CMK (cell line): Measurements from ENCODE around the gene HELLS.
"Not testable (repeated sequence)": the region's sequence is repeated elsewhere in the genome, so short reads cannot be mapped to it uniquely, and the experiment has no call there.

Experiments
- DNase-seq: peaks from one replicate; pipeline ENCODE4 v3.0.0-alpha.2; 2010; ENCODE audit warnings: low read depth

HELLS gene

DNA sequence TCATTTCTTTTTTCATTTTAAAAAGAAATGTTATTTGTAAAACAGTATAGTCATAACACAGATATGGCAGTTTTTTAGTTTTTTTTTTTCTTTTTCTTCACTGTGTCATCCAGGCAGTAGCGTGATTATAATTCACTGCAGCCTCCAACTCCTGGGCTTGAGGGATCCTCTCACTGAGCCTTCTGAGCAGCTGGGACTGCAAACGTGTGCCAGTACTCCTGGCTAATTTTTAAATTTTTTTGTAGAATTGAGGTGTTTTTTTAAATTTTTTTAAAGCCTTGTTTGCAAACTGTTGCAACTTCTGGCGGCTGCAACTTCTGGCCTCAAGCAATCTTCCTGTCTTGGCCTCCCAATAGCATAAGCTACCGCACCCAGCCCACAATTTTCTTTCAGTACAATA is 63.0 kb downstream of the HELLS start:
- DNase-seq: no peak

DNA sequence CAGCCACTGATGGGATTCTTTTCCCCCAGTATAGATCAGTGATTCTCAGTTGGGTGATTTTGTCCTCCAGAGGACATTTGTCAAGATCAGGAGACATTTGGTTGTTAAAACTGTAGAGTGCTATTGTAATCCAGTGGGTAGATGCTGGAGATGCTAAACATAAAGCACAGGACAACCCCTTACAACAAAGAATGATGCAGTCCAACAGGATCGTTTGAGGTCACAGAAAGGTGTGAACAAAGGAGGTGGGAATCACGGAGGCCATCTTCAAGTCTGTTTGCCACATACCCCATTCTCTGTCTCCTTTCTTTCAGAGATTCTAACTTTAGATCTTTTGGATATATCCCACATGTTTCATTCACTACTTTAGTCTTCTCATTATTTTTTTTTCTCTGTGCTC is 69.0 kb downstream of the HELLS start:
- DNase-seq: no peak

DNA sequence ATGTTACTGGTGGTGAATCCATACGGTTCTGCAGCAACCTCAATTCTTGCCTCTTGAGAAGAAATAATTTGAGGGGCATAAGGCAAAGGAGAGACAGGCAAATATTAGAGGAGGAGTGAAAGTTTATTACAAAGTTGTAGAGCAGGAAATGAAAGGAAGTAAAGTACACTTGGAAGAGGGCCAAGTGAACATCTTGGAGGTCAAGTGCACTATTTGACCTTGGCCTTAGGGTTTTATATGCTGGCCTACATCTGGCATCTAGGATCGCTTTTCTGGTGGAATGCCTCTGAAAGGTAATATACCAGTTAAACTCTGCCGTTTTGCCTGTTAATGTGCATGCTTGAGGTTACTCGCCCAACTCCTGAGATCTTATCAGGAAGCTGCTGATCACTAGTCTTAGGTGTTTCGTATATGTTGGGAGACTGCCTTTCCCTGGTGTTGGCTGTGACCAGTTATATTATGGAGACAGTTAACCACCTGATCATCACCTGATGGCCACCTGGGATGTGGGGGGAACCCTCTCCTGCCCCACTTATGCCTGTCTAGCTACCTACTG is 71.9 kb downstream of the HELLS start:
- DNase-seq: no peak

DNA sequence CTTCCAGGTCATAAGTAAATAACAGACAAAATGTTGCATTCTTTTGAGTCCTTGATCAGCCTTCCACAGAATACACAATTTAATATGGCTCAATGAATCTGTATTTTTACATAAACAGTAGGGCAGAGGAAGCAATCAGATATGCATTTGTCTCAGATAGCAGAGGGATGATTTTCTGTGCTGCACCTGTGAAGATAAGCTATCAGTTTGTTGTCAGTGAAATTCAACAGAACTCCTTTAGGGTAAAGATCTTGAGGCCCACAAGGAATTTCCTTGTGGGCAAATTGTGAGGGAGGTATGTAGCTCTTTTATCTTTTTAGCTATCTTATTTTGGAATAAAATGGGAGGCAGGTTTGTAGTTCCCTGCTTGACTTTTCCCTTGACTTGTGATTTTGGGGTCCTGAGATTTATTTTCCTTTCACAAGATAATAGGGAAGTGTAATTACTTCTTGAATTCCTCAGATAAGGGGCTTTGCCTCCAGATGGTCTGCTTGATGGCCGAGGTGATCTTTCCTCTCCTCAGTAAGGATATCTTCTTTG is 77.1 kb downstream of the HELLS start:
- DNase-seq: no peak

DNA sequence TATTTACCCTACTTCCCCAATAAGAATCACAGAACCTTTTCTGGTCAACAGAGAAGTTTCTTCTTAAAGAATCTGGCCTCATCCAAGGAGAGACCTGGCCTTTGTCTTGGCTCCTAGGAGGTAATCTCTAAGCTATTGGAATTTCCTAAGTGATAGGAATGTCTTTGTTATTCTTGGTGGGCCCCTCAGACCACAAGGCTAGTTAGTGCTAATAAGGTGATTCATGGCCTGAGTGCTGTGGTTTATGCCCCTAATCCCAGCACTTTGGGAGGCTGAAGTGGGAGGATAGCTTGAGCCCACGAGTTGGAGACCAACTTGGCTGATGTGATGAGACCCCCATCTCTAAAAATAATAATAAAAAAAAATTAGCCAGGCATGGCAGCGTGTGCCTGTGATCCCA is 78.0 kb downstream of the HELLS start:
- DNase-seq: no peak

DNA sequence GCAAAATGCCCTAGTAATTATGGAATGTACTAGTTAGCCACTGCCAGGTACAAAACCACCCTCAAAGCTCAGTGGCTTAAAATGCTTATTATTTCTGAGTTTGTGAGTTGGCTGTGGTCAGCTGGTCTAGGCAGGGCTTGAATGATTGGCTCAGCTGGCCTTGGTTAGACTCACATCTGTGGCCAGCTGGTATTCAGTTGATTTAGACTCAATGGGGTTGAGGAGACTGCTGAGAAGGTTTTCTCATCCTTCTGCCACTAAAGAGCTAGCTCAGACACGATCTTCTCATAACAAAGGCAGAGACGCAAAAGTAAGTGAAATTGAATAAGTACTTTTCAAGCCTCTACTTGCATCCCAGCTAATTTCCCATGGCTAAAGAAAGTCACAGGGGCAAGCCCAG is 80.9 kb downstream of the HELLS start:
- DNase-seq: no peak

DNA sequence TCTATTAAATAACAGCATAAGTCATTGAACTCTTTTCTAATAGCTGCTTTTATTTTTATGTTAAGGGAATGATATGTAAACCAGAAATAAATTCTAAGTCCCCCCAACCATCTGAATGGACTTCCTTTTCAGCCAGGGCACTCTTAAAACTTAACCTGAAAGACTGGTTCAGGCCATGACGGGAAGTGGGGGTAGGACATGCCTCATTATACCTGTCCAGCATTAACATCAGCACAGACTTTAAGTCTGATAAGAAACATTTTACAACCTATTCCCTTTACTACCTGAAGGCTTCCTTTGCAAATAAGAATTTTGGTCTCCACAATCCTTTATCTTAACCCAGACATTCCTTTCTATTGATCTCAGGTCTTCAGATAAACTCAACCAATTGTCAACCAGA is 81.9 kb downstream of the HELLS start:
- DNase-seq: no peak

DNA sequence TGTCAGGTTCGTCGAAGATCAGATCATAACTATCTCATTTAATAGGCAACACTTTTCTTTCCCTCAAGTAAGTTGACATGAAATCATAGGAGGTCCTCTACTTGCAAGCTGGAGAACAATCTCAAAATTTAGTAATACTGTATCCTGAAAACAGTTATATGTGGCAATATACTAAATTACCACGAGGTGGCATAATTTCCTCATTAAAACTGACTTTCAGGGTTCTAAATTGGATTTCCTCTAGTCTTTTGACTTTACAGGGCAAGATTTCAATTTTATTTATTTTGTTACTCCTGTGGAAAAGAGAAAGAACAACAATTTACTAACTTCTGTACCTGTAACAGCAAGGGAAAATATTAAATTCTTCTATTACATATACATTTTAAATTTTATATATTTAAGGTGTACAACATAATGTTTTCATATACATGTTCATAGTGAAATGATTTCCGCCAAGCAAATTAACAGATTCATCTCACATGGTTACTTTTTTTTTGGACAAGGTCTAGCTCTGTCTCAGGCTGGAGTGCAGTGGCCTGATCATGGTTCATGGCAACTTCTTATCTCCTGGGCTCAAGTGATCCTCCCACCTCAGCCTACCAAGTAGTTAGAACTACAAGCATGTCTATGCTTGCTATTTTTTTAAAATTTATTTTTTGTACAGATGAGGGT is 84.6 kb downstream of the HELLS start:
- peak; percentile 7 for DNase-seq

DNA sequence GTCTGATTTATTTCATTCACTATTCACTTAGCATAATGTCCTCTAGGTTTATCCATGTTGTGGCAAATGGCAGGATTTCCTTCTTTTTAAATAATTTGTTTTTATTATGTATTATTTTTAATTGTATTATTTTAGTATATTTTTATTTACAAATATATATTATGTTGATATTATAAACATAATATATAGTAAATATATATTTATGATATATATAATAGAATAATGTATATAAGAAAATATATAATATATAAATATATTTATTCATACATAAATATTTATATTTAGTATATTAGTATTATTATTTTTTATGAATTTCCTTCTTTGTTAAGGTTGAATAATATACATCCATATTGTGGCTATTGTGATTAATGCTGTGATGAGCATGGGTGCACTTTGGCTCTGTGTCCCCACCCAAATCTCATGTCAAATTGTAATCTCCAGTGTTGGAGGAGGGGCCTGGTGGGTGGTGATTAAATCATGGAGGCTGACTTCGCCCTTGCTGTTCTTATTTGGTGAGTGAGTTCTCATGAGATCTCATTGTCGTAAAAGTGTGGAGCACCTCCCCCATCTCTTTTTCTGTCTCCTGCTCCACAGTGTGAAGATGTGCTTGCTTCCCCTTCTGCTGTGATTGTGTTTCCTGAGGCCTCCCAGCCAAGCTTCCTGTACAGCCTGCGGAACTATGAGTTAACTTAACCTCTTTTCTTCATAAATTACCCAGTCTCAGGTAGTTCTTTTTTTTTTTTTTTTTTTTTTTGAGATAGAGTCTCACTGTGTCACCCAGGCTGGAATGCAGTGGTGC is 85.7 kb downstream of the HELLS start:
- DNase-seq: peak; percentile 18

DNA sequence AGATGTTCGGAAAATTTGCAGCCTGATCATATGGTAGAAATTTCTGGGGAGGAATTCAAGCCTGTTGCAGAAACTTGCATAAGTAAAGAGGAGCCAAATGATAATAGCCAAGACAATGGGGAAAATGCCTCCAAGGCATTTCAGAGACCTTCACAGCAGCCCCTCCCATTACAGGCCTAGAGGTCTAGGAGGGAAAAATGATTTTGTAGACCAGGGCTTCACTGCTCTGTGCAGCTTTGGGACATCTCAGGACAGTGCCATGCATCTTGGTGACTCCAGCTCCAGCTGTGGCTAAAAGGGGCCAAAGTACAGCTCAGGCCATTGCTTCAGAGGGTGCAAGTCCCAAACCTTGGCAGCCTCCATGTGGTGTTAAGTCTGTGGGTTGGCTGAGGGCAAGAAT is 87.4 kb downstream of the HELLS start:
- DNase-seq: no peak

DNA sequence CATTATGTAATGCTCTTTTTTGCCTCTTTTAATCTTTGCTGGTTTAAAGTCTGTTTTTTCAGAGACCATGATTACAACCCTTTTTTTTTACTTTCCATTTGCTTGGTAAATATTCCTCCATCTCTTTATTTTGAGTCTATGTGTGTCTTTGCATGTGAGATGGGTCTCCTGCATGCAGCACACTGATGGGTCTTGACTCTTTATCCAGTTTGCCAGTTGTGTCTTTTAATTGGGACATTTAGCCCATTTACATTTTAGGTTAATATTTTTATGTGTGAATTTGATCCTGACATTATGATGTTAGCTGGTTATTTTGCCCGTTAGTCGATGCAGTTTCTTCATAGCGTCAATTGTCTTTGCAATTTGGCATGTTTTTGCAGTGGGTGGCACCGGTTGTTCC is 92.5 kb downstream of the HELLS start:
- not testable (repeated sequence) for DNase-seq

DNA sequence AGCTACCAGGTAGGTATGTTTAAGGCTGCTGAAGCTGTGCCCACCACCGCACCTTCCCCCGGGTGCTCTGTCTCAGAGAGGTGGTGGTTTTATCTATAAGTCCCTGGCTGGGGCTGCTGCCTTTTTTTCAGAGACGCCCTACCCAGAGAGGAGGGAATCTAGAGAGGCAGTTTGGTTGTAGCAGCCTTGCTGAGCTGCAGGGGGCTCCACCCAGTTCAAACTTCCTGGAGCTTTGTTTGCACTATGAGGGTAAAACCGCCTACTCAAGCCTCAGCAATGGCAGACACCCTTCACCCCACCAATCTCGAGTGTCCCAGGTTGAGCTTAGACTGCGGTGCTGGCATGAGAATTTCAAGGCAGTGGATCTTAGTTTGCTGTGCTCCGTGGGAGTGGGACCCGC is 94.3 kb downstream of the HELLS start:
- no peak for DNase-seq

DNA sequence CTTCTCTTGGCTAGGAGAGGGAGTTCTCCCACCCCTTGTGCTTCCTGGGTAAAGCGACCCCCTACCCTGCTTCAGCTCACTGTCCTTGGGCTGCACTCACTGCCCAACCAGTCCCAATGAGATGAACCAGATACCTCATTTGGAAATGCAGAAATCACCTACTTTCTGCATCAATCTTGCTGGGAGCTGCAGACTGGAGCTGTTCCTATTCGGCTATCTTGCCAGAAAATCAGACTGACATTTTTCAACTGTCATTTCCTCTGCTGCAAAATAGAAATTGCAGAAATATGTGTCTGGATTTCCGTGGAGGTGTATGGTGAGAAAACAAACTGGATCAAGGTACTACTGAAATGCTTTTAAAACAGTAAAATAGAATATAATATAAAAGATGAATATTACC is 95.0 kb downstream of the HELLS start:
- DNase-seq: no peak

DNA sequence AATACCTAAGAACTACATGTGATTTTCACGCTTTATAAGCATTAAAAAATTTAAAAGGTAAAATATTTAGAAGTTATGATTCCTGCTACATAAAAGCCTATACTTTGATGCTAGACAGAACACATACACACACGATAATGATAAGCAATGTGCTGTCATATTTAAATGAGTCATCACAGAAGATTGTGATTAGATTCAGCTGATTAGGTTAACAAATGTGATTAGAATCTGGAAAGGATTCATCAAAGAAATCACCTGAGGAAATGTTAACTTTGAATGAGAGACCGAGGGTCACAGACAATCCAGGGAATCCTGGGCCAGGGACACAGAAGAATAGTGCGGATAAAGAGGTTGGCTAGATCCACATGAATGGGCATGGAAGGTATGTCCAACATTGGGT is 95.9 kb downstream of the HELLS start:
- no peak for DNase-seq

DNA sequence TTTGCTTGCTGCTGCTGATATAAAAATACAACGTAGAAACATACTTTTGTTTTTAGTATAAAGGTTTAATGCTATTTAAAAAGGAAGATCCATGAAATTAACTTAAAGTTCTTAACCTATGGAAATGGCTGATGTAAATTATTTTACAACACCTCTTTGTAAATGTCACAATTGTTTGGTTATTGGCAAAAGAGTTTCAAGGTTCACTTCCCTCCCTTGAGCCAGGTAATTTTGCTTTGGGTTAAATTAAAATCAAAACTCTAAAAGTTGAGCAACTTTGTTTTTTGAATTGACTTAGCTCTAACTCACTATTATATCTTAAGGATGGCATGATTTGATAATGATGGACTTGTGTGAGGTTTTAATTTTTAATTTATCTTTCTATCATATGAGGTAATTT is 98.8 kb downstream of the HELLS start:
- no peak for DNase-seq

DNA sequence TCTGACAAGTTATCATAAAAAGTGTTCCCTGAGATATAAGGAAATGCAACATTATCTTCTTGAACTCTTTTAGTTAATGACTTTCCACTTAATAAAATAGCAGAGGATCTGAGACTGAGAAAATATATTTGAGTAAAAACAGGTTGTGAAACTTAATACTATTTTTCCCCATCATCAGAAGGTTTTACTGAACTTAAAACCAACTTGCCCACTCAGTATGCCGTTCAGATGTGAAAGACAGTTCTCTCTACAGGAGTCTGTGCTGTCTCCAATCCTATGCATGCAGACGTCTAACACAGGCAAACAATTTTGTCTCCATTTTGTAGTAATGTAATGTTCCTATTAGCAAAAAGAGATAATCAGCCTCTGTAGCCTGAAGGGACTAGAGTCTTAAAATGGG is 99.7 kb downstream of the HELLS start:
- no peak for DNase-seq
